ENCODE measurements around the gene RPS6KB1. TPM values are rescaled to one million over a fixed set of nuclear protein-coding genes. Genes with fewer than 3 reads are reported as not detected.
"Not testable (repeated sequence)": the region's sequence is repeated elsewhere in the genome, so short reads cannot be mapped to it uniquely, and the experiment has no call there.

RPS6KB1 gene
- polyA plus RNA-seq, 1 of the 3 experiments (the other 2 are of a cell fraction): 13.4 TPM

DNA sequence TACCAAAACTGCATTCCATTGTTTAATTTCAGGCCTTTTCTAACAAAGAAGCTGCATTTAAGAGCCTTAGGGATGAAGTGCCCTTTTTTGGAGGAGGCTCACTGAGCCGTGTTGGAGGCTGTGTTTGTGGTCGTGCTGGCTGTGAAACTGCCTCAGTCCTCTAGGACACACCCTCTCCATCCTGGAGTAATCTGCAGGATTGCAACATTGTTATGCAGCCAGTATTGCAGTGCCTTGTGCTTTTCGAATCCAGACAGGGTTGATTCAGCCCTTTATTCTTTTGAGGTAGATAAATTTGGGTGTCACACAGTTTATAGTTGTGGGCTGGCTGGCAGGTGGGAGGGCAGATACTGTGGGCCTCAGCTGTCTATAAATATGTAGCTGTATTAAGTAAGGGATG, 37.8 kb downstream of the RPS6KB1 start:
- H3K4me1 ChIP-seq (ENCODE audit: control insufficient read depth in 1 of 2, insufficient read depth in 2 of 2, low read depth in 1 of 2, low read length in 1 of 2); H3K9me2 ChIP-seq; H3K27me3 ChIP-seq (ENCODE audit: insufficient read depth); POLR2A ChIA-PET; H4K20me1 ChIP-seq (ENCODE audit: insufficient read depth); H3K4me3 ChIP-seq (ENCODE audit: low read depth in 2 of 2, low read length in 1 of 2); H3K9me3 ChIP-seq; H3K27ac ChIP-seq (ENCODE audit: low read depth in 2 of 2, low read length in 1 of 2); H3K4me2 ChIP-seq; H3K79me2 ChIP-seq (ENCODE audit: insufficient read depth); H2AFZ ChIP-seq (ENCODE audit: low read depth); DNase-seq; H3F3A ChIP-seq (replicated peaks; ENCODE audit: insufficient read depth); H3K9ac ChIP-seq: not testable (repeated sequence)
- CTCF ChIA-PET: interaction anchor here (1.6 kb wide), 1 partner anchor 16 kb away, joined by 5 read pairs; no protein-coding TSS in a partner anchor
- peaks cover 63 to 95% of the 10 kb centered on the region in 2 experiments for H3K36me3 ChIP-seq (replicated peaks in 1 of 2; ENCODE audit: control insufficient read depth in 1 of 2, insufficient read depth in 2 of 2, low read length in 1 of 2)
- WGBS (ENCODE audit: low lambda C conversion rate): 89% methylated on average over 3 of the region's 3 CpGs

DNA sequence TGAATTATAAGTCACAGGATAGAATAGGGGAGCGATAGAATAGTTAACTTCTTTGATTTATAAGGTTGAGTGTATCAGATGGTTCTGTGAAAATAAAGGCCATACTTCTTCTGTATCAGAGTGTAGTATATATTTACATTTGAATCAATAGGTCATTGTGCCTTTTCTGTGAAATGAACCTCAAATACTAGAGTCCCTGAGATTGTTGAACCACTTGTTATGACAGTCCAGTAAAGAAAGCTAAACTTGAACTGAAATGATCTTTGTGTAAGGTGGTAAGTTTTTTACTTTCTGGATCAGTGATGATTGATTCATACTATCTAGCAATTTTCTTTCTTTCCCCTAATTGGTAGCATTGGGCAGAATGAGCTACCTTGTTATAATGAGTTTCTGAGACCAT, 40.4 kb downstream of the RPS6KB1 start:
- DNase-seq; H3K9me2 ChIP-seq; H3K27me3 ChIP-seq (ENCODE audit: insufficient read depth); H3K4me2 ChIP-seq; POLR2A ChIA-PET; H3K4me1 ChIP-seq (ENCODE audit: control insufficient read depth in 1 of 2, insufficient read depth in 2 of 2, low read depth in 1 of 2, low read length in 1 of 2); H3K4me3 ChIP-seq (ENCODE audit: low read depth in 2 of 2, low read length in 1 of 2); H3K79me2 ChIP-seq (ENCODE audit: insufficient read depth); H4K20me1 ChIP-seq (ENCODE audit: insufficient read depth); H3F3A ChIP-seq (replicated peaks; ENCODE audit: insufficient read depth); H3K27ac ChIP-seq (ENCODE audit: low read depth in 2 of 2, low read length in 1 of 2); H3K9me3 ChIP-seq; H2AFZ ChIP-seq (ENCODE audit: low read depth); H3K9ac ChIP-seq: not testable (repeated sequence)
- peaks cover 66 to 97% of the 10 kb centered on the region in 2 experiments for H3K36me3 ChIP-seq (replicated peaks in 1 of 2; ENCODE audit: control insufficient read depth in 1 of 2, insufficient read depth in 2 of 2, low read length in 1 of 2)
- WGBS (ENCODE audit: low lambda C conversion rate): 95% methylated on average over 1 of the region's 1 CpG
- CTCF ChIA-PET: interaction anchor here (1.5 to 5.2 kb wide), 3 partner anchors 19 to 104 kb away, joined by 5 to 28 read pairs (median 5); no protein-coding TSS in a partner anchor

GRCh38 chr17:59940697-59941096, 47.8 kb downstream of the RPS6KB1 start:
- H3K9ac ChIP-seq; H3K9me2 ChIP-seq; H2AFZ ChIP-seq (ENCODE audit: low read depth); H3K4me3 ChIP-seq (ENCODE audit: low read depth in 2 of 2, low read length in 1 of 2); H3K4me1 ChIP-seq (ENCODE audit: control insufficient read depth in 1 of 2, insufficient read depth in 2 of 2, low read depth in 1 of 2, low read length in 1 of 2); H3F3A ChIP-seq (replicated peaks; ENCODE audit: insufficient read depth); H3K27ac ChIP-seq (ENCODE audit: low read depth in 2 of 2, low read length in 1 of 2); H3K79me2 ChIP-seq (ENCODE audit: insufficient read depth); H3K9me3 ChIP-seq; H4K20me1 ChIP-seq (ENCODE audit: insufficient read depth); DNase-seq; CTCF ChIA-PET; POLR2A ChIA-PET; H3K27me3 ChIP-seq (ENCODE audit: insufficient read depth); H3K4me2 ChIP-seq: not testable (repeated sequence)
- WGBS (ENCODE audit: low lambda C conversion rate): 93% methylated on average over 3 of the region's 3 CpGs
- H3K36me3 ChIP-seq (replicated peaks in 1 of 2; ENCODE audit: control insufficient read depth in 1 of 2, insufficient read depth in 2 of 2, low read length in 1 of 2): peaks cover 38 to 80% of the 10 kb centered on the region in 2 experiments

DNA sequence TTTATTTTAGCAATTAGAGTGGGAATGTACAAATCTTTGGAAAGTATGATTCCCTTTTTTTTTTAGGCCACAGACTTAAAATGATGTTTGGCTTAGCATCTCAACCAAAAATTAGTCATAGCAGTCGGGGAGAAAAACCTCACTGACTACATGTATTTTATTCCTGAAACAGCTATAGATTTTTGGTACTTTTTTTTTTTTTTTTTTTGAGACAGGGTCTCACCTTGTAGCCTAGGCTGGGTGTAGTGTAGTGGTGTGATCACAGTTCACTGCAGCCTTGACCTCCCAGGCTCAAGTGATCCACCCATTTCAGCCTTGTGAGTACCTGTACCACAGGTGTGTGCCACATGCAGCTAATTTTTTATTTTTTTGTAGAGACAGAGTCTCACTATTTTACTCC, 48.2 kb downstream of the RPS6KB1 start:
- Histone ChIP-seq H3K4me2 (no peak overlapping the region), H3K9me3 (no peaks in the 10 kb centered on the region), H3K36me3 (replicated peaks in 1 of 2; ENCODE audit: control insufficient read depth in 1 of 2, insufficient read depth in 2 of 2, low read length in 1 of 2) (peaks cover 38 to 79% of the 10 kb centered on the region in 2 experiments), H3K27ac (ENCODE audit: low read depth in 2 of 2, low read length in 1 of 2) (no peak overlapping the region), H3K4me3 (ENCODE audit: low read depth in 2 of 2, low read length in 1 of 2) (no peak overlapping the region), H3F3A (replicated peaks; ENCODE audit: insufficient read depth) (no peaks in the 10 kb centered on the region), H3K9ac (no peak overlapping the region), H3K9me2 (no peaks in the 10 kb centered on the region), H2AFZ (ENCODE audit: low read depth) (no peak overlapping the region), H3K79me2 (ENCODE audit: insufficient read depth) (no peaks in the 10 kb centered on the region), H3K27me3 (ENCODE audit: insufficient read depth) (no peaks in the 10 kb centered on the region), H4K20me1 (ENCODE audit: insufficient read depth) (no peaks in the 10 kb centered on the region), H3K4me1 (ENCODE audit: control insufficient read depth in 1 of 2, insufficient read depth in 2 of 2, low read depth in 1 of 2, low read length in 1 of 2) (no peaks in the 10 kb centered on the region)
- CTCF ChIA-PET: interaction anchor here (1.3 kb wide), 1 partner anchor 95 kb away, joined by 4 read pairs; no protein-coding TSS in a partner anchor
- POLR2A ChIA-PET: no interaction called here
- 92% methylated on average over 1 of the region's 1 CpG for WGBS (ENCODE audit: low lambda C conversion rate)
- TF ChIP-seq NFIC (IDR thresholded peaks at IDR 0.05; ENCODE audit: borderline replicate concordance): no peak
- no peak for TF ChIP-seq RXRA (IDR thresholded peaks at IDR 0.05; ENCODE audit: borderline replicate concordance, low read depth)
- no peak for TF ChIP-seq YY1 (IDR thresholded peaks at IDR 0.05; ENCODE audit: low read depth)
- no peak for TF ChIP-seq NRF1 (IDR thresholded peaks at IDR 0.05; ENCODE audit: low read depth, low read length)
- TF ChIP-seq, protein P1, sequence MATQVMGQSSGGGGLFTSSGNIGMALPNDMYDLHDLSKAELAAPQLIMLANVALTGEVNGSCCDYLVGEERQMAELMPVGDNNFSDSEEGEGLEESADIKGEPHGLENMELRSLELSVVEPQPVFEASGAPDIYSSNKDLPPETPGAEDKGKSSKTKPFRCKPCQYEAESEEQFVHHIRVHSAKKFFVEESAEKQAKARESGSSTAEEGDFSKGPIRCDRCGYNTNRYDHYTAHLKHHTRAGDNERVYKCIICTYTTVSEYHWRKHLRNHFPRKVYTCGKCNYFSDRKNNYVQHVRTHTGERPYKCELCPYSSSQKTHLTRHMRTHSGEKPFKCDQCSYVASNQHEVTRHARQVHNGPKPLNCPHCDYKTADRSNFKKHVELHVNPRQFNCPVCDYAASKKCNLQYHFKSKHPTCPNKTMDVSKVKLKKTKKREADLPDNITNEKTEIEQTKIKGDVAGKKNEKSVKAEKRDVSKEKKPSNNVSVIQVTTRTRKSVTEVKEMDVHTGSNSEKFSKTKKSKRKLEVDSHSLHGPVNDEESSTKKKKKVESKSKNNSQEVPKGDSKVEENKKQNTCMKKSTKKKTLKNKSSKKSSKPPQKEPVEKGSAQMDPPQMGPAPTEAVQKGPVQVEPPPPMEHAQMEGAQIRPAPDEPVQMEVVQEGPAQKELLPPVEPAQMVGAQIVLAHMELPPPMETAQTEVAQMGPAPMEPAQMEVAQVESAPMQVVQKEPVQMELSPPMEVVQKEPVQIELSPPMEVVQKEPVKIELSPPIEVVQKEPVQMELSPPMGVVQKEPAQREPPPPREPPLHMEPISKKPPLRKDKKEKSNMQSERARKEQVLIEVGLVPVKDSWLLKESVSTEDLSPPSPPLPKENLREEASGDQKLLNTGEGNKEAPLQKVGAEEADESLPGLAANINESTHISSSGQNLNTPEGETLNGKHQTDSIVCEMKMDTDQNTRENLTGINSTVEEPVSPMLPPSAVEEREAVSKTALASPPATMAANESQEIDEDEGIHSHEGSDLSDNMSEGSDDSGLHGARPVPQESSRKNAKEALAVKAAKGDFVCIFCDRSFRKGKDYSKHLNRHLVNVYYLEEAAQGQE (IDR thresholded peaks at IDR 0.05; ENCODE audit: low read depth, low read length): no peak
- DNase-seq: no peak

DNA sequence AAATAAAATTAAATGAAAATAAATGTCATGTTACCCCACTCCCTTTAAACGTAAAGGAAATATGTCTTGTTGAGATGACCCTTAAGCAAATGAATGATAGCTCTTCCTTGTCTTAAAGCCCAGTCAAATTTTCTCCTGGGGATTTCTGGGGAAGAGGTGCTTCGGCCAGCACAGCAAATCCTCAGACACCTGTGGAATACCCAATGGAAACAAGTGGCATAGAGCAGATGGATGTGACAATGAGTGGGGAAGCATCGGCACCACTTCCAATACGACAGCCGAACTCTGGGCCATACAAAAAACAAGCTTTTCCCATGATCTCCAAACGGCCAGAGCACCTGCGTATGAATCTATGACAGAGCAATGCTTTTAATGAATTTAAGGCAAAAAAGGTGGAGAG, 53.5 kb downstream of the RPS6KB1 start:
- H3F3A ChIP-seq (replicated peaks; ENCODE audit: insufficient read depth): peaks cover 11% of the 10 kb centered on the region
- POLR2A ChIA-PET; H3K9me2 ChIP-seq; H3K27ac ChIP-seq (ENCODE audit: low read depth in 2 of 2, low read length in 1 of 2); H3K9ac ChIP-seq; H3K4me1 ChIP-seq (ENCODE audit: control insufficient read depth in 1 of 2, insufficient read depth in 2 of 2, low read depth in 1 of 2, low read length in 1 of 2); DNase-seq; H2AFZ ChIP-seq (ENCODE audit: low read depth); H3K27me3 ChIP-seq (ENCODE audit: insufficient read depth); H3K4me3 ChIP-seq (ENCODE audit: low read depth in 2 of 2, low read length in 1 of 2); H3K9me3 ChIP-seq; H3K4me2 ChIP-seq; H4K20me1 ChIP-seq (ENCODE audit: insufficient read depth); H3K79me2 ChIP-seq (ENCODE audit: insufficient read depth): not testable (repeated sequence)
- CTCF ChIA-PET: interaction anchor here (1.8 kb wide), 1 partner anchor 32 kb away, joined by 5 read pairs; no protein-coding TSS in a partner anchor
- H3K36me3 ChIP-seq (replicated peaks in 1 of 2; ENCODE audit: control insufficient read depth in 1 of 2, insufficient read depth in 2 of 2, low read length in 1 of 2): peaks cover 75 to 81% of the 10 kb centered on the region in 2 experiments
- WGBS (ENCODE audit: low lambda C conversion rate): 91% methylated on average over 7 of the region's 7 CpGs
